ENCODE data around the gene RIMS4. TPM values are rescaled to one million over a fixed set of nuclear protein-coding genes. Genes with fewer than 3 reads are reported as not detected.

RIMS4 gene
- total RNA-seq, 2 experiments from 2014 or later: not detected

DNA sequence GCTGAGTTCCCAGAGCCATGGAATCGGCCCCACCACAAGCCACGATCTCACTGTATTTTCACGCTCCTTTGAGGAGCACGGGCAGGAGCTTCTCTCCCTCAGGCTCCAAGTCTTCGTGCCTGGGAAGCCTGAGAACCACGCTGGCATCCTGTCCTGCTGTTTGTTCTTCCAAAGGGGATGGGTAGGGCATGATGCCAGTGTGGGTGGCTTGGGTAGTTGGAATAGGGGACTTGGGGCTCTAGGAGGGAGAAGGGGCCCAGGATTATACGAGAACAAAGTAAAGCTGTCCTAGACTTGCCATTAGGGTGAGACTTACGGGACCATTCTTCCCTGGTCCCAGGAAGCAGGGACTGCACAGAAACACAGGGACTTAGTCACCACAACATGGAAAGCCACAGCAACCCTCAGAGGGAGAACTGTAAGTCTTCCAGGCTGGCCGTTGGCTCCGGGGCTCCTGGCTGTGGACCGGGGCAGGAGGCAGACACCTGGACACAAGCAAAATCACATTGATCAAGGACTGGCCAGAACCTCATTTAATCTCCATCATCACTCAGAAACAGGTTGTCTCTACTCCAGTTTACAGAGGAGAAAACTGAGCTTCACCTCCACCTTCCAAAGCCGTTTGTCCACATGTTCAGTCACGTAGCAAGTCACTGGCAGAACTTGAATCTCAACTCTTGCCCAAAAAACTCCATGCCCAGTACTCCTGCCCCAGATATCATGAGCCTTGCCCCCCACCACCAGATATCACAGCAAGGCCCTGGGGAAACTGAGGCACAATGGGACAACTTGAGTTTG, 93.8 kb downstream of the RIMS4 start:
- DNase-seq: no peak
- no peaks in the 10 kb centered on the region for H3K4me1 Mint-ChIP-seq
- no peak overlapping the region for H3K27ac Mint-ChIP-seq
- H3K27me3 Mint-ChIP-seq: peaks cover 4% of the 10 kb centered on the region
- POLR2A ChIA-PET: no interaction called here
- no peak for ATAC-seq (ENCODE audit: low read depth)
- H3K9me3 Mint-ChIP-seq: no peaks in the 10 kb centered on the region
- no peaks in the 10 kb centered on the region for H3K36me3 Mint-ChIP-seq
- no peak overlapping the region for H3K4me3 Mint-ChIP-seq

DNA sequence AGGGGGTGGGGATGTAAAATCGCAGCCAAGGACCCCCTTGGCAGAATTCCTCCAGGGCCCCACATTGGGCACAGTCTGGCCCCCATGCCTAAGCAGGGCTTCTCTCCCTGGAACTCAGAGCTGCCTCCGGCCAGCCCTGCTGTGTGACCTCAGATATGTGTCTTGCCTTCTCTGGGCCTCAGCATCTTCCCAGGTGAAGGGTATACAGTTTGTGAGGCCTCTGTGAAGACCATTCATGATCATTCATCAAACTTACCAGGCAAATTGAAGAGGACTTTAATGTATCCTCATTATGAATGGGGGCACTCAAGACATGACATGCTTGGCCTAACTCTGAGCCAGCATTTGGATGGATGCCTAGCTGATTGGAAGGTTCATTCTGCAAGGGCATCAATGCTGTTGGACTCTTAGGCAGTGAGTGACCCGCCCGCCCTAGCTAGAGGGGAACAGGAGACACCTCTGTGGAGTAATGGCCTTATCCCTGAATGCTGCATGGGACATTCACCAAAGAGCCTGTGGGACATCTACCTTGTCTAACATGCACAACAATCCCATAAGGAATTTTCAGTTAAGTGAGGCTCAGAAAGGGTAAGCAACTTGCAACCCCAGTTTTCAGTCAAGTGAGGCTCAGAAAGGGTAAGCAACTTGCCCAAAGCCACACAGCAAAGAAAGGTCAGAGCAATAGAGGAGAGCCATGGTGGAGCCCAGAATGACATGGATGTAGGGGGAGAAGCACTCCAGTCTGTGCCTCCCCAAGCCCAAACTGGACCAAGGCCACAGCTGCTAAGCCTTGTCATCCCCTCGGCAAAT, 94.6 kb downstream of the RIMS4 start:
- ATAC-seq (ENCODE audit: low read depth) (no peak), DNase-seq (no peak)
- H3K4me1 Mint-ChIP-seq: no peaks in the 10 kb centered on the region
- POLR2A ChIA-PET: no interaction called here
- no peak overlapping the region for H3K27ac Mint-ChIP-seq
- peaks cover 6% of the 10 kb centered on the region for H3K27me3 Mint-ChIP-seq
- no peaks in the 10 kb centered on the region for H3K36me3 Mint-ChIP-seq
- H3K9me3 Mint-ChIP-seq: no peaks in the 10 kb centered on the region
- no peak overlapping the region for H3K4me3 Mint-ChIP-seq

DNA sequence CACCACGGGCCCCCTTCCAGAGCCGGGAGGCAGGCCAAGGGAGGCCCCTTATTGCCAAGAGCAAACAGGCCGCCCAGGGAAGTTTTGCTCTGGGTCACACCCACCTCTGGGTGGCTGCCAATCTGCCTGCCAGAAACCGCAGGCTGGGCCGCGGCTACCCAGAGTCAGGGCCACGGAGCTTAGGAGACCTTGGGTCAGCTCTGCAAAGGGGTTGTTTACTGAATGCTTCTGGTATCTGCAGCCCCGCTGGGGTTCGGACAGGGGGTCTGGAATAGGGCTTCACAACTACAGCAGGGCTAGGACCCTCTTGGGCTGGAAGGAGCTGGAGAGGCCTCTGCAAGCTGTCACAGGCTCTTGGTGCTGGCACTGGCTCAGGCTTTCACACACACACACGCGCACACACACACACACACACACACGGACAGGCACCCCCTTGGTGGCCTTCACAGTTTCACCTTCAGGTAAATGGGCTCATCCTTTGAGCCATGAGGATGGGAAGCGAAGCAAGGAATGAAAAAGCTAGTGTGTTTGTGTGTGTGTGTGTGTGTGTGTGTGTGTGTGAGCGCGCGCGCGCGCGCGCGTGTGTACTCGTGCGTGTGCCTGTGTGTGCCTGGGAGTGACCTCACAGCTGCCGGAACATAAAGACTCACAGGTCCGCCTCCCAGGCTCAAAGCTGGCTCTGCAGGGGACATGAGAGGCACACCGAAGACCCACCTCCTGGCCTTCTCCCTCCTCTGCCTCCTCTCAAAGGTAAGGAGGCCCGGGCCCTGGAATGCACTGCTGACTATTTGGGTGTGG, 95.4 kb downstream of the RIMS4 start, which contains the start of gene CCN5:
Gene CCN5, plus strand, starts transcription at position 669 of the 798 bp plus-strand sequence. Its CDS starts 22 bp downstream, at position 691.
- no peaks in the 10 kb centered on the region for H3K9me3 Mint-ChIP-seq
- ATAC-seq (ENCODE audit: low read depth) (no peak), DNase-seq (no peak)
- H3K36me3 Mint-ChIP-seq: no peaks in the 10 kb centered on the region
- H3K4me1 Mint-ChIP-seq: no peaks in the 10 kb centered on the region
- peaks cover 6% of the 10 kb centered on the region for H3K27me3 Mint-ChIP-seq
- H3K27ac Mint-ChIP-seq: peak within 1 kb of the TSS; percentile 31
- POLR2A ChIA-PET: no interaction called here
- H3K4me3 Mint-ChIP-seq: no peak within 1 kb of the TSS

DNA sequence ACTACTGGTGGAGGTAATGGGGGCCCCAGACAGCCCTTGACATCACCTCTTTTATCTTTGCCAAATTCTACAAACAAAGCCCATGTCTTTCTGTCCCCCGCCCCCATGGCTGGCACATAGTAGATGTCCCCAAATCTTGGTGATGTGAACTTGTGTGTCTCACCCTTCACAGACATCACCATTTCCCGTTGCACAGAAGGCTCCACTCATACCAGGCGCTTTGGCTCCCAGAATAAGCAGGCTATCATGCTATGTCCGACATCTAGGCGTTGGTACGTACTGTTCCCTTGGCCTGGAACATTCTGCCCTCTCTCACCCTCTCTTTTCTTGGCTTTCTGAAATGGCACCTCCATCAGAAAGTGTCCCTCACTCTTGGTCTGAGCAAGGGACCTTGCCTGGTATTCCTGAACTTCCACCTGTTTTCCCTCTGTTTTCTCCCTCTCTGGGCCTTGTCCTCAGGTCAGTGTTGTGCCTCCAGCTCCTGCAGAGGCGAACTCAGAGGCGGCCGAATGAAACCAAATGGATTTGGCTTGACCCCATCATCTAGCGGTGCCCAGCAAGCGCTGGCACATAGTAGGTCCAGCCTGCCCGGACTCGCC, 96.1 kb downstream of the RIMS4 start:
- no peaks in the 10 kb centered on the region for H3K36me3 Mint-ChIP-seq
- H3K27ac Mint-ChIP-seq: peak overlapping the region; percentile 31
- DNase-seq (no peak), ATAC-seq (ENCODE audit: low read depth) (no peak)
- H3K4me1 Mint-ChIP-seq: no peaks in the 10 kb centered on the region
- POLR2A ChIA-PET: no interaction called here
- peaks cover 6% of the 10 kb centered on the region for H3K27me3 Mint-ChIP-seq
- no peak overlapping the region for H3K4me3 Mint-ChIP-seq
- no peaks in the 10 kb centered on the region for H3K9me3 Mint-ChIP-seq

DNA sequence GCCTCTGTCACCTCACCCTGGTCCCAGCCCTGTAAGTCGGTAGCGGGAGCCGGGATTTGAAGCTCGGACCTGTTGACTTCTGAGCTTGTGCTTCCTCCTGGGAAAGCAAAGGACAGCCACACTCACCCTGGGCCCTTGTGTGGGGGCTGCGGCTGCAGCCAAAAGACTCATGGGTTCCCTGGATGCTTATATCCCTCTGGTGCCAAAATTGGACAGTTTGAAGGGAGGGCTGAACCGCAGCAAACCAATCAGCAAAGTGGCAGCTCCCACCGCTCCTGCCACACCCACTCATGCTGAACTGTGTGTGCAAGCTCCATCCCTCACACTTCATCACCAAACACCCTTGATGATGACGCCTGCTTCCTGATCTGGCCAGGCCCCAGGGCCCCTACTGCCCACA, 99.1 kb downstream of the RIMS4 start:
- Mint-ChIP-seq H3K4me1 (no peaks in the 10 kb centered on the region), H3K9me3 (no peaks in the 10 kb centered on the region), H3K27me3 (peaks cover 6% of the 10 kb centered on the region), H3K27ac (no peak overlapping the region), H3K4me3 (no peak overlapping the region), H3K36me3 (no peaks in the 10 kb centered on the region)
- ATAC-seq (ENCODE audit: low read depth) (no peak), DNase-seq (no peak)
- POLR2A ChIA-PET: interaction anchor here (0.5 kb wide), 1 partner anchor 612 kb away, joined by 3 read pairs; no protein-coding TSS in a partner anchor

DNA sequence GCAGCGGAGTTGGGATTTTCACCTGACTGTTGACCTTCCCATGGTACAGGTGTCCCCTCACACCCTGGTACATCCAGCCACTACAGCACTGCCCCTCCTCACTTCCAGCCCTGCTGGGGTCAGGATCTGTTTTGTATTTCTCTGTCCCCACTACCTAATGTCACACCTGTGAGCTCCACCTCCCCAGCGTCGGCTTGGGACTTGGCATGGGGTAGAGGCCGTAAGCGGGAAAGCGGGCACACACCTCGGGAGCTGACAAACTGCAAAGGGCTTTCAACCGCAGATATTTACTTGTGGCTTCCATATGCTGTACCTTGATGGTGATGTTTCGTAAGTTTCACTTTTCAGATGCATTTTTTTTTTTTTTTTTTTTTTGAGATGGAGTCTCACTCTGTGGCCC, 100.5 kb downstream of the RIMS4 start:
- no peak overlapping the region for H3K4me3 Mint-ChIP-seq
- no peak overlapping the region for H3K27ac Mint-ChIP-seq
- ATAC-seq (ENCODE audit: low read depth) (no peak), DNase-seq (no peak)
- no peaks in the 10 kb centered on the region for H3K9me3 Mint-ChIP-seq
- POLR2A ChIA-PET: no interaction called here
- no peaks in the 10 kb centered on the region for H3K4me1 Mint-ChIP-seq
- no peaks in the 10 kb centered on the region for H3K36me3 Mint-ChIP-seq
- H3K27me3 Mint-ChIP-seq: peaks cover 6% of the 10 kb centered on the region

DNA sequence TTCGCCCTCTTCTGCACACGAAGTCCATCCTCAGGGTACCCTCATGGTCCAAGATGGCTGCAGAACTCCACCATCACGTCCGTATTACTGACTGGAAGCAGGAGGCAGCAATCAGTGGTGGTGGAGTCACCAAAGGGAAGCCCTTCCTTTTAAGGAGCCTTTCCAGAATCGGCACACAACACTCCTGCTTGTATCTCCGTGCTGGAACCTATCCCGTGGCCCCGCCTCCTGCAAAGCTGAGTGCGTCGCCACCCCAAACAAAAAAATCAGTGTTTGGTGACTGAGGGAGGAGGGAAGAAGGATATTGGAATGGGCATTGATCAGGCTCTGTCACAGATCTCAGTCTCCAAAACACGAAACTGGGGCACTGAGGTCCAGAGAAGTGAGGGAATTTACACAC, 101.0 kb downstream of the RIMS4 start:
- H3K27me3 Mint-ChIP-seq: peaks cover 6% of the 10 kb centered on the region
- H3K4me3 Mint-ChIP-seq: no peak overlapping the region
- H3K9me3 Mint-ChIP-seq: no peaks in the 10 kb centered on the region
- H3K27ac Mint-ChIP-seq: no peak overlapping the region
- DNase-seq: no peak
- POLR2A ChIA-PET: no interaction called here
- no peaks in the 10 kb centered on the region for H3K36me3 Mint-ChIP-seq
- no peaks in the 10 kb centered on the region for H3K4me1 Mint-ChIP-seq
- no peak for ATAC-seq (ENCODE audit: low read depth)

DNA sequence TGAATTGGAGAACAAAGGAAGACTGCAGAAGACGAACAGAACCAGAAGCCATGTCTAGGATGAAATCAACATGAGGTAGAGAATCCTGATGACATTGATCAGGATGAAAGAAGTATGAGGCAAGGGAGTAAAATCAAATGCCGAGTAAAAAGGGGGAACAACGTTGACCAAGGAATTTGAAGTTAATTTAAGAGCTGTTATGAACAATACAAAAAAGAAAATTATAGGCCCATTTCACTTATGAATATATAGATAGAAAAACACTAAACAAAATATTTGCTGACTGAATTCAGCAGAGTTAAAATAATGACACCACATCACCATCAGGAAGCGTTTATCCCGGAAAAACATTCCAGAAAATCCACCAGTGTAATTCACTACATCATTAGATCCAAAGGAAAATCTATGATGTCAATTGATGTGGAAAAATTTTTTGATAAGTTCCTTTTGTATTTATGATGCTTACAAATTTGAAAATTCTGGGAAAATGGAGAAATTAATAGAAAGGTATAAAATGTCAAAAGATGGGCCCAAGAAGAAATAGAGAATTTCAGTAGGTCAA, 103.2 kb downstream of the RIMS4 start:
- no peak for ATAC-seq (ENCODE audit: low read depth)
- H3K27ac Mint-ChIP-seq: no peak overlapping the region
- no peaks in the 10 kb centered on the region for H3K36me3 Mint-ChIP-seq
- H3K4me1 Mint-ChIP-seq: no peaks in the 10 kb centered on the region
- no peak overlapping the region for H3K4me3 Mint-ChIP-seq
- no peaks in the 10 kb centered on the region for H3K9me3 Mint-ChIP-seq
- POLR2A ChIA-PET: no interaction called here
- peaks cover 3% of the 10 kb centered on the region for H3K27me3 Mint-ChIP-seq
- DNase-seq: no peak

DNA sequence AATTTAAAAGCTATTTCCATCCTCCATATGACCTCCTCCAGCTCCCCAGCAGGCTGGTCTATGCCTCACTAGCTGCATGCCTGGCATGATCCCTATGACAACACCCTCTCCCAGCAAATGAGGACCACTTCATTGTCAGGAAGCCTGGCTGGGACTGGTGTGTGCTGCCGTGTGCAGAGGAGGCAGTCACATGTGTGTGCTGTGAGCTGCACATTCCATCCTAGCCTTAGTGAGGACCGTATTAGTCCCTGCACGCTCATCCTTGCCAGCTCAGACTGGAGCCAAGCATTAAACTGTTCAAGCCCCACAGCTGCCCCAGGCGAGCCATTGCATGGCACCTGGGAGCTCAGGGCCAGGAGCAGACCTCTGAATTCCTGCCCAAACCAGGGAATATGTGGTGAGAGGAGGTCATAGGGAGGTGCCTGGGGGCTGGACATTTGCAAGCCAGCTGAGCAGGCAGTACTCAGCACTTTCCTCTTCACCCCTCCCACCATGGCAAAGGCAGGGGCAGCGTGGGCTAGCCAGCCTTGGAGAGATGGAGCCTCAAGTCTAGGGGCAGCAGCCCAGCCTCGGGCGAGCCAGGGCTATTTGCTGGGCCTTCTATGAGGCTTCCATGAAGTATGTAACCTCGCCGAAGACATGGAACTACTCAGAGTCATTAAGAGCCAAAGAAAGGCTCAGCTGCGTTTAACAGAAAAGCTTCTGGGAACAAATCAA, 103.9 kb downstream of the RIMS4 start:
- ATAC-seq (ENCODE audit: low read depth) (no peak), DNase-seq (no peak)
- Mint-ChIP-seq H3K27ac (no peak overlapping the region), H3K4me3 (no peak overlapping the region), H3K36me3 (no peaks in the 10 kb centered on the region), H3K27me3 (peaks cover 2% of the 10 kb centered on the region), H3K4me1 (no peaks in the 10 kb centered on the region), H3K9me3 (no peaks in the 10 kb centered on the region)
- POLR2A ChIA-PET: no interaction called here

DNA sequence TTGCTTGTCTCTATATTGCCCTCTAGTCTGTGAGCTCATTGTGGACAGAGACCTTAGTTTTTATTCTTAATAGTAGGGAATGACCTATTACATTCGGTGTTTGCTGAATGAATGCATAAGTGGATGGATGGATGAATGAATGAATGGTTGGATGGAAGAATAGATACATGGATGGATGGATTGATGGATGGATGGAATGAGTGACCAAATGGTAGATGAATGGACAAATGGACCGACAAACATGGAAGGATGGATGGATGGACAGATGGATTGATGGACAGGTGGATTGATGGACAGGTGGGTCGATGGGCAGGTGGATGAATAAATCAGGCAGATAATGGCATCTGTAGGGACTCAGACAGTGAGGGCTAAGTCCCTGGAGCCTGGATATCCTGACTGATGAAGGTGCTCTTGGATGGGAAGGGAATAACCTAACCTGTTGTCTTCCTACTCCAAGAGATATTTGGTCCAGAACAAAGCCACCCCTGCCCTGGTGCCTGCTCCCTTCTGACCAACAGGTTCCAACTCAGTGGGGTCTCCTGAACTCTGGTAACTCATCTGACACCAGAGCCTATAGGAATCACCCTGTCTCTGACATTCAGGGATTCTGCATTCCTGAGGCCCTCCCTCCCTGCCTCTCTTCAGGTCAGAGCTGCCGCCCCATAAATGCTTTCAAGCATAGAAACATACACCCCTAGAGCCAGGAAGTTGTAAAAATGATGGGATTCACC, 104.8 kb downstream of the RIMS4 start:
- no peak for ATAC-seq (ENCODE audit: low read depth)
- Mint-ChIP-seq H3K4me3 (no peak overlapping the region), H3K27ac (no peak overlapping the region), H3K27me3 (no peaks in the 10 kb centered on the region), H3K4me1 (no peaks in the 10 kb centered on the region), H3K36me3 (no peaks in the 10 kb centered on the region), H3K9me3 (no peaks in the 10 kb centered on the region)
- no peak for DNase-seq
- POLR2A ChIA-PET: no interaction called here

DNA sequence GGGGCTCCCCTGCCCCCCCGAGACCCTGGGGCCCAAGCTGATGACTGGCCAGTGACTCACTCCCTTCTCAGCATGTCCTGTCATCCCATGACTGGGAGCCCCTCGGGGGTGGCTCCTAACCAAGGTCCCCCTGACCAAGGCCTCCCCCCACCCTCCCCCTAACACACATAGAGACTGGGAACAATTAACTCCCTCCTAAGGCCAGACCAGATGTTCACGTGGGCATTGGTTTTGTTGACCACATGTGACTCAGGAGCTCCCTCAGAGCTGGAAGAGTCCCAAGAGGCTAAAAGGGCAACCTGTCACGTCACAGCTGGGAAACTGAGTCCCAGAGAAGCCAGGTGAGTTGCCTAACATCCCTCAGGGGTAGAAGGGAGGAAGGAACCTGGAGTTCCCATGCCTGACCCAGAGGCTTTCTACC, 105.8 kb downstream of the RIMS4 start:
- no peaks in the 10 kb centered on the region for H3K27me3 Mint-ChIP-seq
- POLR2A ChIA-PET: no interaction called here
- no peaks in the 10 kb centered on the region for H3K4me1 Mint-ChIP-seq
- no peaks in the 10 kb centered on the region for H3K9me3 Mint-ChIP-seq
- no peak for DNase-seq
- H3K36me3 Mint-ChIP-seq: no peaks in the 10 kb centered on the region
- no peak overlapping the region for H3K27ac Mint-ChIP-seq
- H3K4me3 Mint-ChIP-seq: no peak overlapping the region
- ATAC-seq (ENCODE audit: low read depth): no peak

DNA sequence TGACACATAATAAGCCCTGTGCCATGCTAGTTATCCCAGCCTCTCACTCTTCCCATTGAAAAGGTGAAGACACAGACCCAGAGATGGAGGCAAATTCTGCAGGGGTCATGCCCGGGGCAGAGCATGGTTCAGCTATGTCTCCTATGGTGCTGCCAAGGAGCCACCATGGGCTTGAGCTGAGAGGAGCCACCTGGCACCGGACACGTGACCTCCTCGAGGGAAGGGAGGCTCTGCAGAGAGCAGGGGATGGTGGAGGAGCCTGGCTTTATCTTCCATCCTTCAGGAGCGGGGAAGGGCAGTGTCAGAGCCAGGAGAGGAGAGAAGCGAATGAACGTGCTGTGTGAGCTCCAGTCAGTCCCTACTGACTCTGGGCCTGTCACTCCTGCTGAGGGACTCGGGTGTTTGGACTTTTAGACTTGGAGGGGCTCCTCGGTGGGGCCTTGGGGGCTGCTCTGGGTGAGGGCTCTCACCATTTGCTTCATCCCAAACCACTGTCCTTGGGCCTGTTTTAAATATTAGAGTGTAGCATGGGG, 106.3 kb downstream of the RIMS4 start:
- POLR2A ChIA-PET: no interaction called here
- ATAC-seq (ENCODE audit: low read depth): no peak
- Mint-ChIP-seq H3K36me3 (no peaks in the 10 kb centered on the region), H3K9me3 (no peaks in the 10 kb centered on the region), H3K27me3 (no peaks in the 10 kb centered on the region), H3K27ac (no peak overlapping the region), H3K4me1 (no peaks in the 10 kb centered on the region), H3K4me3 (no peak overlapping the region)
- no peak for DNase-seq

Data from activated naive CD8-positive, alpha-beta T cell treated with anti-CD3 and anti-CD28 coated beads, Interleukin-2, amount 10 ng/mL, durations not matched to agents 7 days and 5 days (primary cell).